B cell (primary cell): ENCODE data around the gene MCTP1. TPM values are rescaled to one million over a fixed set of nuclear protein-coding genes. Genes with fewer than 3 reads are reported as not detected.

ENCODE experiments used
- ATAC-seq: fragments of 200-7000 bp; cut with Tn5 transposase; one replicate; pipeline ENCODE4 v1.10.0; 2021; ENCODE audit warnings: low read depth, mild to moderate bottlenecking, moderate number of reproducible peaks, moderate library complexity
- CTCF ChIA-PET: fragments of 350-600 bp; sonication (Branson Sonifier 250); formaldehyde crosslinking; loops from one replicate; lab custom pipeline; 2021; ENCODE audit warnings: antibody characterized with exemption, inconsistent platforms; lab: Charles Lee
- POLR2A ChIA-PET: fragments of 350-600 bp; sonication (Branson Sonifier 250); formaldehyde crosslinking; loops from one replicate; lab custom pipeline; 2021; ENCODE audit warnings: antibody characterized with exemption; lab: Charles Lee
- DNase-seq: peaks from one replicate; pipeline ENCODE4 v3.0.0; 2013
- H2AFZ ChIP-seq: 2 replicates; pipeline ENCODE4 v1.6.1; 2012; ENCODE audit warnings: mild to moderate bottlenecking, low read depth, low read length; ENCODE audit not compliant: insufficient read depth, poor library complexity, severe bottlenecking
- H3K27ac ChIP-seq, 2 donors: 1 replicate in 1 of 2; 2 replicates in 1 of 2; pipeline ENCODE4 v1.5.1; 2012 to 2013; ENCODE audit warnings: low read length in 2 of 2, mild to moderate bottlenecking in 2 of 2, moderate library complexity in 1 of 2
- H3K27me3 ChIP-seq, 4 experiments: fragments of 200-600 bp in 1 of 4; sonication (generic) in 1 of 4; replicated peaks in 1 of 4; 1 replicate in 2 of 4; 2 replicates in 2 of 4; pipeline versions ENCODE4 v1.6.1 to v1.7.0; 2013 to 2016; ENCODE audit warnings: low read length in 3 of 4, mild to moderate bottlenecking in 2 of 4, mixed read lengths in 1 of 4, moderate library complexity in 1 of 4; ENCODE audit not compliant: insufficient read depth in 4 of 4, control insufficient read depth in 3 of 4; ENCODE audit errors: control extremely low read depth in 1 of 4
- H3K36me3 ChIP-seq, 2 experiments: replicated peaks in 1 of 2; 1 replicate in 1 of 2; 2 replicates in 1 of 2; pipeline versions ENCODE4 v1.6.1 to v1.7.1; 2013; ENCODE audit warnings: low read length in 1 of 2; ENCODE audit not compliant: insufficient read depth in 2 of 2, control insufficient read depth in 1 of 2; ENCODE audit errors: control extremely low read depth in 1 of 2, extremely low read depth in 1 of 2
- H3K4me1 ChIP-seq, 2 donors: fragments of 200-600 bp in 1 of 2; sonication (generic) in 1 of 2; 1 replicate in 1 of 2; 2 replicates in 1 of 2; pipeline versions ENCODE4 v1.5.1 to v1.6.1; 2013 to 2017; ENCODE audit warnings: low read length in 2 of 2; ENCODE audit not compliant: control insufficient read depth in 2 of 2, insufficient read depth in 2 of 2
- H3K4me2 ChIP-seq: replicated peaks from 2 replicates; pipeline ENCODE3; 2012; ENCODE audit warnings: mild to moderate bottlenecking, low read depth, low read length; ENCODE audit not compliant: poor library complexity, severe bottlenecking
- H3K4me3 ChIP-seq, 5 experiments: fragments of 200-600 bp in 1 of 5; sonication (generic) in 1 of 5; 1 replicate in 3 of 5; 2 replicates in 2 of 5; pipeline versions ENCODE4 v1.5.1 to v1.7.0; 2011 to 2016; ENCODE audit warnings: low read length in 4 of 5, mild to moderate bottlenecking in 4 of 5, low read depth in 2 of 5, control low read depth in 1 of 5, moderate library complexity in 1 of 5; ENCODE audit not compliant: insufficient read depth in 1 of 5; ENCODE audit errors: control extremely low read depth in 1 of 5, extremely low read depth in 1 of 5
- H3K79me2 ChIP-seq: fragments of 200-600 bp; sonication (generic); one replicate; pipeline ENCODE4 v1.6.0; 2016; ENCODE audit warnings: low read length; ENCODE audit not compliant: control insufficient read depth, insufficient read depth
- H3K9ac ChIP-seq: fragments of 200-600 bp; sonication (generic); 2 replicates; pipeline ENCODE4 v1.6.1; 2017; ENCODE audit warnings: mild to moderate bottlenecking, low read length, moderate library complexity
- H3K9me3 ChIP-seq, 3 donors: one replicate each; pipeline versions ENCODE4 v1.6.1 to v1.7.1; 2013; ENCODE audit warnings: low read length in 2 of 3; ENCODE audit not compliant: control insufficient read depth in 2 of 3, insufficient read depth in 1 of 3; ENCODE audit errors: control extremely low read depth in 1 of 3
- H4K20me1 ChIP-seq: 2 replicates; pipeline ENCODE4 v1.6.0; 2012; ENCODE audit warnings: mild to moderate bottlenecking, low read length; ENCODE audit not compliant: insufficient read depth, control insufficient read depth, poor library complexity, severe bottlenecking
- H3K27ac Mint-ChIP-seq: one replicate; pipeline ENCODE4 v1.8.0; 2021; ENCODE audit warnings: mixed read lengths
- H3K27me3 Mint-ChIP-seq: one replicate; pipeline ENCODE4 v1.8.0; 2021; ENCODE audit warnings: mixed read lengths
- H3K4me1 Mint-ChIP-seq: one replicate; pipeline ENCODE4 v1.8.0; 2021; ENCODE audit warnings: mixed read lengths
- H3K4me3 Mint-ChIP-seq: one replicate; pipeline ENCODE4 v1.8.0; 2021; ENCODE audit warnings: mixed read lengths
- H3K9me3 Mint-ChIP-seq: one replicate; pipeline ENCODE4 v1.8.0; 2022; ENCODE audit warnings: mixed read lengths; ENCODE audit not compliant: insufficient read depth
- CTCF ChIP-seq: fragments of 200-600 bp; IDR thresholded peaks from one replicate; pipeline ENCODE4 v1.8.0; 2022; ENCODE audit warnings: antibody characterized with exemption, mild to moderate bottlenecking
- EZH2 ChIP-seq: IDR thresholded peaks from 2 replicates; pipeline ENCODE4 v1.6.1; 2012; ENCODE audit warnings: borderline replicate concordance, low read depth, mild to moderate bottlenecking, moderate library complexity, low read length; ENCODE audit not compliant: insufficient read depth, poor library complexity, severe bottlenecking
- WGBS: methylation state at CpG from one replicate; pipeline ENCODE4 v1.1.5; 2013; ENCODE audit warnings: missing lambda C conversion rate; ENCODE audit not compliant: insufficient coverage; 5-methylcytosine and 5-hydroxymethylcytosine counted together
- intact Hi-C: fragments of 100-400 bp; cut with micrococcal nuclease; formaldehyde crosslinking; loops from one replicate; pipeline ENCODE4 v1.10.0; 2022
- polyA plus RNA-seq: library from polyadenylated mRNA; depleted of rRNA; stranded (reverse); fragments of >200 nt; gene quantifications from 2 replicates; pipeline ENCODE4 v1.2.3, GENCODE V29; 2012
- total RNA-seq, 2 donors: library from RNA; stranded (reverse); fragments of 120-200 nt in 1 of 2; gene quantifications; 1 replicate in 1 of 2; 2 replicates in 1 of 2; pipeline versions ENCODE4 v1.2.3 to v1.2.4, GENCODE V29; 2013 to 2022

MCTP1 gene
- total and polyA plus RNA-seq, 2 donors (not counting 1 experiment from before 2014, with no cell fraction given): 0.42 to 2.5 TPM

- CTCF ChIA-PET: interaction anchor here (2.1 kb wide), 1 partner anchor 13 kb away, joined by 6 read pairs; no protein-coding TSS in a partner anchor
- 96% methylated on average over 5 of the region's 9 CpGs for WGBS
These were observed 533.4 kb downstream of the MCTP1 start for GRCh38 chr5:94751460-94751859.

GRCh38 chr5:94750681-94751080 lies 534.2 kb downstream of the MCTP1 start:
- ChIA-PET POLR2A (no interaction called here), CTCF (interaction anchor here (2.1 kb wide), 1 partner anchor 12 kb away, joined by 6 read pairs; no protein-coding TSS in a partner anchor)
- Histone ChIP-seq H3K4me3 (no peak overlapping the region), H3K9me3 (no peaks in the 10 kb centered on the region), H3K36me3 (no peaks in the 10 kb centered on the region), H3K9ac (no peak overlapping the region), H4K20me1 (no peaks in the 10 kb centered on the region), H3K4me2 (no peak overlapping the region), H3K79me2 (no peaks in the 10 kb centered on the region), H3K27me3 (no peaks in the 10 kb centered on the region), H3K27ac (no peak overlapping the region), H2AFZ (no peak overlapping the region), H3K4me1 (peaks cover 12 to 13% of the 10 kb centered on the region in 2 donors)
- 100% methylated on average over 1 of the region's 4 CpGs for WGBS
- ATAC-seq (no peak), DNase-seq (no peak)
- Mint-ChIP-seq H3K27ac (no peak overlapping the region), H3K27me3 (no peaks in the 10 kb centered on the region), H3K9me3 (no peaks in the 10 kb centered on the region), H3K4me3 (no peak overlapping the region), H3K4me1 (peaks cover 26% of the 10 kb centered on the region)
- intact Hi-C loops: no loop called here
- TF ChIP-seq CTCF (no peak), EZH2 (no peak)

More at GRCh38 chr5:94751460-94751859, 533.4 kb downstream of the MCTP1 start:
- H4K20me1 ChIP-seq: no peaks in the 10 kb centered on the region
- POLR2A ChIA-PET: no interaction called here
- TF ChIP-seq EZH2: no peak
- no peak for TF ChIP-seq CTCF
- no peak overlapping the region for H3K9ac ChIP-seq
- intact Hi-C loops: no loop called here
- Mint-ChIP-seq H3K4me3 (no peak overlapping the region), H3K27ac (no peak overlapping the region), H3K9me3 (no peaks in the 10 kb centered on the region), H3K27me3 (no peaks in the 10 kb centered on the region), H3K4me1 (peaks cover 19% of the 10 kb centered on the region)
- H3K36me3 ChIP-seq: no peaks in the 10 kb centered on the region
- DNase-seq: no peak
- no peak for ATAC-seq
- H3K27me3 ChIP-seq: no peaks in the 10 kb centered on the region
- no peak overlapping the region for H3K4me2 ChIP-seq
- H2AFZ ChIP-seq: no peak overlapping the region
- H3K4me3 ChIP-seq: no peak overlapping the region
- H3K27ac ChIP-seq: no peak overlapping the region
- H3K9me3 ChIP-seq: no peaks in the 10 kb centered on the region
- peaks cover 7 to 8% of the 10 kb centered on the region in 2 donors for H3K4me1 ChIP-seq
- H3K79me2 ChIP-seq: no peaks in the 10 kb centered on the region
